HG02759 (cell line): ENCODE results near the gene RND1.

Source experiments
- ATAC-seq: cut with Tn5 transposase; IDR thresholded peaks from one replicate; pipeline ENCODE4 v1.9.1; 2021; ENCODE audit warnings: mild to moderate bottlenecking, moderate library complexity; ENCODE audit not compliant: unreplicated experiment

The RND1 gene

GRCh38 chr12:48828841-48829575 is 36.7 kb downstream of the RND1 start:
- ATAC-seq = no peak

GRCh38 chr12:48828293-48828692 is 37.4 kb downstream of the RND1 start:
- ATAC-seq = no peak

- ATAC-seq = no peak
These were observed 38.1 kb downstream of the RND1 start for GRCh38 chr12:48827513-48828096.

GRCh38 chr12:48827026-48827425 is 38.6 kb downstream of the RND1 start:
- no peak for ATAC-seq

- ATAC-seq = no peak
These were observed 39.3 kb downstream of the RND1 start for GRCh38 chr12:48826209-48826855.

- no peak for ATAC-seq
These were observed 40.8 kb downstream of the RND1 start for GRCh38 chr12:48824905-48825304.

- no peak for ATAC-seq
These were observed 41.6 kb downstream of the RND1 start for GRCh38 chr12:48824112-48824511.

GRCh38 chr12:48823281-48823680 is 42.4 kb downstream of the RND1 start:
- no peak for ATAC-seq

GRCh38 chr12:48822711-48823110 is 43.0 kb downstream of the RND1 start:
- ATAC-seq = no peak

GRCh38 chr12:48822139-48822538 is 43.5 kb downstream of the RND1 start:
- ATAC-seq = no peak

GRCh38 chr12:48819986-48820725 is 45.5 kb downstream of the RND1 start:
- ATAC-seq = no peak

GRCh38 chr12:48818831-48819590 is 46.7 kb downstream of the RND1 start:
- ATAC-seq = no peak

- peak; percentile 33 for ATAC-seq
These were observed 47.5 kb downstream of the RND1 start, which contains the start of gene CACNB3 for GRCh38 chr12:48817873-48818830. Gene CACNB3, plus strand, starts transcription at chr12:48818496. Its CDS starts 434 bp downstream, at chr12:48818930.

GRCh38 chr12:48816143-48816854 is 49.4 kb downstream of the RND1 start:
- no peak for ATAC-seq

- ATAC-seq = peak; percentile 46
These were observed 50.3 kb downstream of the RND1 start for GRCh38 chr12:48815126-48816110.

GRCh38 chr12:48814262-48815125 is 51.2 kb downstream of the RND1 start:
- peak; percentile 80 for ATAC-seq
